ENCODE measurements around the gene VSX2. TPM values are rescaled to one million over a fixed set of nuclear protein-coding genes. Genes with fewer than 3 reads are reported as not detected.
A peak's percentile ranks its signal among the peaks of the same experiment; 100 is the strongest.

VSX2 gene
- polyA plus RNA-seq (2013, experiment 1 of 2), result 0.08 TPM
- 0.04 TPM for polyA plus RNA-seq (2013, experiment 2 of 2)

GRCh38 chr14:74238974-74239847 is at the start of gene VSX2:
Gene VSX2 (plus strand): TSS chr14:74239449. CDS start chr14:74239562, 113 bp downstream.
- DNase-seq, result peak; percentile 50
- Histone ChIP-seq H2BK15ac (replicated peaks; ENCODE audit: low read depth) (no peak within 1 kb of the TSS), H4K8ac (ENCODE audit: low read depth, low read length) (no peak within 1 kb of the TSS), H3K27me3 (ENCODE audit: insufficient read depth, low read length, poor library complexity) (peaks cover 62% of the 10 kb centered on the region), H3K79me1 (ENCODE audit: low read length) (no peaks in the 10 kb centered on the region), H3K56ac (ENCODE audit: low read length) (peak within 1 kb of the TSS; percentile 25), H2AK5ac (ENCODE audit: low read length) (no peak within 1 kb of the TSS), H3K4me3 (ENCODE audit: low read length) (no peak within 1 kb of the TSS), H2BK5ac (ENCODE audit: low read length) (no peak within 1 kb of the TSS), H3K4me2 (ENCODE audit: low read length) (peak within 1 kb of the TSS; percentile 75), H3K79me2 (ENCODE audit: control insufficient read depth, insufficient read depth, low read length) (no peaks in the 10 kb centered on the region), H3K4ac (ENCODE audit: low read depth, low read length) (no peak within 1 kb of the TSS), H4K5ac (ENCODE audit: low read length) (no peak within 1 kb of the TSS), H3K27ac (ENCODE audit: low read depth, low read length) (no peak within 1 kb of the TSS), H3K9ac (ENCODE audit: low read length) (no peak within 1 kb of the TSS), H3K23ac (ENCODE audit: low read length) (no peak within 1 kb of the TSS), H3K4me1 (ENCODE audit: control insufficient read depth, low read depth, low read length) (no peaks in the 10 kb centered on the region), H2BK120ac (ENCODE audit: low read depth, low read length) (no peak within 1 kb of the TSS), H3K18ac (ENCODE audit: low read length) (no peak within 1 kb of the TSS), H3K36me3 (ENCODE audit: control insufficient read depth, insufficient read depth, low read length) (no peaks in the 10 kb centered on the region)
- WGBS (ENCODE audit: extremely low coverage, insufficient coverage, low lambda C conversion rate), result no CpG with 5 or more reads among the region's 40 CpGs

DNA sequence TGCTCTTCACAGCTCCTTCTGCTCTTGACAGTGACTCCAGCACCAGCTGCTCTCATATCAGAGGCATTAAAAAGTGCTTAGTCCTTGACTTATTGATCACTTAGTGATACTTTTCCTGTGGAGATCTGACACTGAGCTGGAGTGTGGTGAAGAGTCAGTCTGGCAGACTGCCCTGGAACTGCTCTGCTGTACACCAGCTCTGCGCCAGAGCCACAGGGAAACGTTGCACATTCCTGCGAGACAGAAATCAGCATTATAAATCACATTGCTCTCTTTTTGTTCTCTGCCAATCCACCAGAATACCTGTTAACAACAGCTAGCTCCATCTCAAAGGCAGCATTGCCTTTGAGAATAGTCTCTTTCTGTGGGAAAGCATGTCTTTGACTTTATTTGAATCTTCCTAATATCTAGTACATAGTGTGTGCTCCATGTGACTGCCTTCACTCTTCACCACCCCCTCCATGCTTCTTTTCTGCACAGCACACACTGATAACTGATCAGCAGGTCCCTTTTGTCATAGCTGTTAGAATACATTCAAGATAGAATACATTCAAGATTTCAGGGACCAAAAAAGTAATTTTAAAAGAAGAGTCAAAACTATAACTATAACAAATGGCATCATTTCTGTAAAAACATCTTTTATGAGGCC is 48.2 kb upstream of the VSX2 start:
- no CpG with 5 or more reads among the region's 3 CpGs for WGBS (ENCODE audit: extremely low coverage, insufficient coverage, low lambda C conversion rate)
- Histone ChIP-seq H3K4me3 (ENCODE audit: low read length) (no peak overlapping the region), H3K27ac (ENCODE audit: low read depth, low read length) (no peak overlapping the region)

DNA sequence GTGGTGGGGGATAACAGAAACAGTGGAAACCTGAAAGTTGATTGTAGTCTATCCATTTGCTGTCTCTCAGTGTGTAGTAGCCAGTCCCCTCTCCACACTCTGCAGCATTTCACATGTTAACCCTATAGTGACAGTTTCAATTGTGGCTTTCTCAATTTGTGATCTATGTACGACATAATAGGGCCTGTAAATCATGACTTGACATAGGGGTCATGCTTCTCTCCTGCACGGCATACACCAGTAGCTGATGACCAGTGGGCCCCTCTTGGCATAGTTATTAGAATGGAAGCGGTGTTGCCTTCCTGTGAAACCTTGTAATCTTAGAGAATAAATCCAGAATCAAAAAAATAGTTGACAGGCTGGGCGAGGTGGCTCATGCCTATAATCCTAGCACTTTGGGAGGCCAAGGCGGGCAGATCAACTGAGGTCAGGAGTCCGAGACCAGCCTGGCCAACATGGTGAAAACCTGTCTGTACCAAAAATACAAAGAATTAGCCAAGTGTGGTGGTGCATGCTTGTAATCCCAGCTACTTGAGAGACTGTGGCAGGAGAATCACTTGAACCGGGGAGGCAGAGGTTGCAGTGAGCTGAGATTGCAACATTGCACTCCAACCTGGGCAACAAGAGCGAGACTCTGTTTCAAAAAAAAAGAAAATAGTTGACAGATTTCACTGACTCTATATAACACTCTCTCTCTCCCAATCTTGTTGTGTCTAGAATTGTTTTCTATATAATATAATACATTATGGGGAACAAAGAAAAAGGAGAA is 44.6 kb upstream of the VSX2 start:
- no CpG with 5 or more reads among the region's 8 CpGs for whole genome bisulfite sequencing (ENCODE audit: extremely low coverage, insufficient coverage, low lambda C conversion rate)
- Histone ChIP-seq H3K4ac (ENCODE audit: low read depth, low read length) (no peak overlapping the region), H3K18ac (ENCODE audit: low read length) (no peak overlapping the region), H3K27ac (ENCODE audit: low read depth, low read length) (no peak overlapping the region), H3K4me3 (ENCODE audit: low read length) (no peak overlapping the region), H2AK5ac (ENCODE audit: low read length) (no peak overlapping the region), H3K56ac (ENCODE audit: low read length) (no peak overlapping the region), H3K9ac (ENCODE audit: low read length) (no peak overlapping the region), H3K23ac (ENCODE audit: low read length) (no peak overlapping the region), H3K4me2 (ENCODE audit: low read length) (no peak overlapping the region), H3K27me3 (ENCODE audit: insufficient read depth, low read length, poor library complexity) (no peaks in the 10 kb centered on the region), H3K36me3 (ENCODE audit: control insufficient read depth, insufficient read depth, low read length) (no peaks in the 10 kb centered on the region), H3K79me1 (ENCODE audit: low read length) (no peaks in the 10 kb centered on the region), H2BK120ac (ENCODE audit: low read depth, low read length) (no peak overlapping the region), H2BK15ac (replicated peaks; ENCODE audit: low read depth) (no peak overlapping the region), H3K79me2 (ENCODE audit: control insufficient read depth, insufficient read depth, low read length) (no peaks in the 10 kb centered on the region), H4K8ac (ENCODE audit: low read depth, low read length) (no peak overlapping the region), H4K5ac (ENCODE audit: low read length) (no peak overlapping the region), H3K4me1 (ENCODE audit: control insufficient read depth, low read depth, low read length) (no peaks in the 10 kb centered on the region), H2BK5ac (ENCODE audit: low read length) (no peak overlapping the region)
- no peak for DNase-seq

More for the DNA sequence above, 48.2 kb upstream of the VSX2 start:
- Histone ChIP-seq H2AK5ac (ENCODE audit: low read length) (no peak overlapping the region), H3K4me2 (ENCODE audit: low read length) (no peak overlapping the region), H4K8ac (ENCODE audit: low read depth, low read length) (no peak overlapping the region), H3K79me1 (ENCODE audit: low read length) (no peaks in the 10 kb centered on the region), H3K23ac (ENCODE audit: low read length) (no peak overlapping the region), H4K5ac (ENCODE audit: low read length) (no peak overlapping the region), H3K27me3 (ENCODE audit: insufficient read depth, low read length, poor library complexity) (no peaks in the 10 kb centered on the region), H3K56ac (ENCODE audit: low read length) (no peak overlapping the region), H2BK120ac (ENCODE audit: low read depth, low read length) (no peak overlapping the region), H3K18ac (ENCODE audit: low read length) (no peak overlapping the region), H3K9ac (ENCODE audit: low read length) (no peak overlapping the region), H3K4me1 (ENCODE audit: control insufficient read depth, low read depth, low read length) (no peaks in the 10 kb centered on the region), H3K36me3 (ENCODE audit: control insufficient read depth, insufficient read depth, low read length) (no peaks in the 10 kb centered on the region), H2BK5ac (ENCODE audit: low read length) (no peak overlapping the region), H2BK15ac (replicated peaks; ENCODE audit: low read depth) (no peak overlapping the region), H3K79me2 (ENCODE audit: control insufficient read depth, insufficient read depth, low read length) (no peaks in the 10 kb centered on the region), H3K4ac (ENCODE audit: low read depth, low read length) (no peak overlapping the region)
- no peak for DNase-seq

GRCh38 chr14:74195623-74196022 is 43.6 kb upstream of the VSX2 start:
- no peak overlapping the region for H3K23ac ChIP-seq (ENCODE audit: low read length)
- no peak overlapping the region for H3K18ac ChIP-seq (ENCODE audit: low read length)
- H4K8ac ChIP-seq (ENCODE audit: low read depth, low read length), result no peak overlapping the region
- H2BK120ac ChIP-seq (ENCODE audit: low read depth, low read length), result no peak overlapping the region
- no peak overlapping the region for H2BK5ac ChIP-seq (ENCODE audit: low read length)
- H3K4me2 ChIP-seq (ENCODE audit: low read length), result no peak overlapping the region
- no peak overlapping the region for H3K56ac ChIP-seq (ENCODE audit: low read length)
- no CpG with 5 or more reads among the region's 7 CpGs for WGBS (ENCODE audit: extremely low coverage, insufficient coverage, low lambda C conversion rate)
- H4K5ac ChIP-seq (ENCODE audit: low read length), result no peak overlapping the region
- no peaks in the 10 kb centered on the region for H3K4me1 ChIP-seq (ENCODE audit: control insufficient read depth, low read depth, low read length)
- H3K4ac ChIP-seq (ENCODE audit: low read depth, low read length), result no peak overlapping the region
- no peak for DNase-seq
- H3K36me3 ChIP-seq (ENCODE audit: control insufficient read depth, insufficient read depth, low read length), result no peaks in the 10 kb centered on the region
- H3K79me1 ChIP-seq (ENCODE audit: low read length), result no peaks in the 10 kb centered on the region
- no peak overlapping the region for H3K27ac ChIP-seq (ENCODE audit: low read depth, low read length)
- no peak overlapping the region for H2AK5ac ChIP-seq (ENCODE audit: low read length)
- no peak overlapping the region for H2BK15ac ChIP-seq (replicated peaks; ENCODE audit: low read depth)
- no peaks in the 10 kb centered on the region for H3K79me2 ChIP-seq (ENCODE audit: control insufficient read depth, insufficient read depth, low read length)
- H3K4me3 ChIP-seq (ENCODE audit: low read length), result no peak overlapping the region
- H3K9ac ChIP-seq (ENCODE audit: low read length), result no peak overlapping the region
- no peaks in the 10 kb centered on the region for H3K27me3 ChIP-seq (ENCODE audit: insufficient read depth, low read length, poor library complexity)

GRCh38 chr14:74198441-74199234 is 40.6 kb upstream of the VSX2 start:
- Histone ChIP-seq H3K56ac (ENCODE audit: low read length) (no peak overlapping the region), H3K9ac (ENCODE audit: low read length) (no peak overlapping the region), H4K5ac (ENCODE audit: low read length) (no peak overlapping the region), H2BK15ac (replicated peaks; ENCODE audit: low read depth) (no peak overlapping the region), H2BK120ac (ENCODE audit: low read depth, low read length) (no peak overlapping the region), H3K79me1 (ENCODE audit: low read length) (no peaks in the 10 kb centered on the region), H3K27me3 (ENCODE audit: insufficient read depth, low read length, poor library complexity) (no peaks in the 10 kb centered on the region), H3K23ac (ENCODE audit: low read length) (no peak overlapping the region), H3K18ac (ENCODE audit: low read length) (no peak overlapping the region), H3K4ac (ENCODE audit: low read depth, low read length) (no peak overlapping the region), H3K36me3 (ENCODE audit: control insufficient read depth, insufficient read depth, low read length) (no peaks in the 10 kb centered on the region), H3K27ac (ENCODE audit: low read depth, low read length) (no peak overlapping the region), H3K79me2 (ENCODE audit: control insufficient read depth, insufficient read depth, low read length) (no peaks in the 10 kb centered on the region), H3K4me1 (ENCODE audit: control insufficient read depth, low read depth, low read length) (no peaks in the 10 kb centered on the region), H2AK5ac (ENCODE audit: low read length) (no peak overlapping the region), H3K4me3 (ENCODE audit: low read length) (no peak overlapping the region), H3K4me2 (ENCODE audit: low read length) (no peak overlapping the region), H2BK5ac (ENCODE audit: low read length) (no peak overlapping the region), H4K8ac (ENCODE audit: low read depth, low read length) (no peak overlapping the region)
- no peak for DNase-seq
- no CpG with 5 or more reads among the region's 7 CpGs for WGBS (ENCODE audit: extremely low coverage, insufficient coverage, low lambda C conversion rate)
